ENCODE data around the gene GMPPA. TPM values are rescaled to one million over a fixed set of nuclear protein-coding genes. Genes with fewer than 3 reads are reported as not detected.
A peak's percentile ranks its signal among the peaks of the same experiment; 100 is the strongest.

Gene GMPPA
- polyA plus RNA-seq, 1 donor (not counting 4 experiments of a cell fraction or from before 2014, with no cell fraction given) = 50.6 TPM

GRCh38 chr2:219523031-219523671, 24.5 kb downstream of the GMPPA start:
- Histone ChIP-seq H3K27me3 (ENCODE audit: control insufficient read depth, extremely low read depth, insufficient read depth, low read length) (peaks cover 50% of the 10 kb centered on the region), H3K4me3 (ENCODE audit: control insufficient read depth in 2 of 3, extremely low read depth in 1 of 3, insufficient read depth in 2 of 3, low read depth in 1 of 3, low read length in 3 of 3) (no peak overlapping the region), H3K4me2 (ENCODE audit: control insufficient read depth, extremely low read depth, insufficient read depth, low read depth, low read length) (peak overlapping the region; percentile 51), H3K9me3 (ENCODE audit: control insufficient read depth, low read depth, low read length) (no peaks in the 10 kb centered on the region), H2AFZ (ENCODE audit: control insufficient read depth, low read length) (peak overlapping the region; percentile 8), H3K27ac (ENCODE audit: control insufficient read depth, insufficient read depth, low read length) (no peak overlapping the region), H3K36me3 (ENCODE audit: control insufficient read depth in 2 of 2, extremely low read depth in 1 of 2, insufficient read depth in 2 of 2, low read length in 2 of 2) (no peaks in the 10 kb centered on the region), H3K4me1 (ENCODE audit: control insufficient read depth, extremely low read depth, insufficient read depth, low read length) (peaks cover 8% of the 10 kb centered on the region), H3K9ac (ENCODE audit: control insufficient read depth, extremely low read depth, insufficient read depth, low read length) (no peak overlapping the region), H4K20me1 (ENCODE audit: control insufficient read depth, extremely low read depth, insufficient read depth, low read length) (peaks cover 3% of the 10 kb centered on the region), H3K9me1 (ENCODE audit: control insufficient read depth, extremely low read depth, insufficient read depth, low read length) (no peaks in the 10 kb centered on the region), H3K79me2 (ENCODE audit: control insufficient read depth, insufficient read depth, low read length) (no peaks in the 10 kb centered on the region)
- DNase-seq (ENCODE audit: low read depth, low spot score) (no peak), FAIRE-seq (no peak)
- TF ChIP-seq EZH2 (IDR thresholded peaks at IDR 0.05; ENCODE audit: low read length) = no peak
- peak in 1 of 3 experiments; percentile 11 for TF ChIP-seq CTCF (optimal IDR thresholded peaks at IDR 0.05 in 1 of 3, IDR thresholded peaks at IDR 0.05 in 1 of 3, conservative IDR thresholded peaks at IDR 0.05 in 1 of 3; ENCODE audit: extremely low read depth in 1 of 3, insufficient read depth in 2 of 3, low read length in 3 of 3)
- dilution Hi-C loops (cut with MboI; ENCODE audit: extremely low pct_ligation_motif_present, low sequenced_read_pairs) = no loop called here

- no peak for FAIRE-seq
- no peak overlapping the region for H3K4me2 ChIP-seq (ENCODE audit: control insufficient read depth, extremely low read depth, insufficient read depth, low read depth, low read length)
Measured at GRCh38 chr2:219524817-219525216, 26.1 kb downstream of the GMPPA start.

More at GRCh38 chr2:219524817-219525216, 26.1 kb downstream of the GMPPA start:
- Histone ChIP-seq H3K79me2 (ENCODE audit: control insufficient read depth, insufficient read depth, low read length) (no peaks in the 10 kb centered on the region), H3K4me1 (ENCODE audit: control insufficient read depth, extremely low read depth, insufficient read depth, low read length) (peaks cover 8% of the 10 kb centered on the region), H3K27ac (ENCODE audit: control insufficient read depth, insufficient read depth, low read length) (no peak overlapping the region), H3K36me3 (ENCODE audit: control insufficient read depth in 2 of 2, extremely low read depth in 1 of 2, insufficient read depth in 2 of 2, low read length in 2 of 2) (no peaks in the 10 kb centered on the region), H3K9ac (ENCODE audit: control insufficient read depth, extremely low read depth, insufficient read depth, low read length) (no peak overlapping the region), H2AFZ (ENCODE audit: control insufficient read depth, low read length) (no peak overlapping the region), H4K20me1 (ENCODE audit: control insufficient read depth, extremely low read depth, insufficient read depth, low read length) (peaks cover 3% of the 10 kb centered on the region), H3K27me3 (ENCODE audit: control insufficient read depth, extremely low read depth, insufficient read depth, low read length) (peaks cover 57% of the 10 kb centered on the region), H3K9me3 (ENCODE audit: control insufficient read depth, low read depth, low read length) (no peaks in the 10 kb centered on the region), H3K4me3 (ENCODE audit: control insufficient read depth in 2 of 3, extremely low read depth in 1 of 3, insufficient read depth in 2 of 3, low read depth in 1 of 3, low read length in 3 of 3) (no peak overlapping the region), H3K9me1 (ENCODE audit: control insufficient read depth, extremely low read depth, insufficient read depth, low read length) (no peaks in the 10 kb centered on the region)
- dilution Hi-C loops (cut with MboI; ENCODE audit: extremely low pct_ligation_motif_present, low sequenced_read_pairs) = no loop called here
- TF ChIP-seq EZH2 (IDR thresholded peaks at IDR 0.05; ENCODE audit: low read length) (no peak), CTCF (optimal IDR thresholded peaks at IDR 0.05 in 1 of 3, IDR thresholded peaks at IDR 0.05 in 1 of 3, conservative IDR thresholded peaks at IDR 0.05 in 1 of 3; ENCODE audit: extremely low read depth in 1 of 3, insufficient read depth in 2 of 3, low read length in 3 of 3) (no peak)
- DNase-seq (ENCODE audit: low read depth, low spot score) = no peak
